Pancreas (tissue), 10 donors: ENCODE measurements around the gene KRTAP5-7. TPM values are rescaled to one million over a fixed set of nuclear protein-coding genes. Genes with fewer than 3 reads are reported as not detected.

Experiments
- ATAC-seq, 4 donors: fragments of 200-7000 bp; cut with Tn5 transposase; one replicate each; pipeline versions ENCODE4 v1.8.0 to v1.9.1; 2020; ENCODE audit warnings: mild to moderate bottlenecking in 4 of 4, moderate library complexity in 4 of 4
- DNase-seq, 6 donors: peaks; one replicate each; pipeline ENCODE4 v3.0.0-alpha.2; 2020
- FAIRE-seq: peaks from 2 replicates; lab custom pipeline; 2012; peaks lifted over from hg19 to GRCh38; lab: Jason Lieb, UNC
- H3K27ac ChIP-seq, 4 donors: fragments of 200-600 bp; sonication (generic); 1 replicate in 3 of 4; 2 replicates in 1 of 4; pipeline versions ENCODE4 v1.5.0 to v1.8.0; 2020
- H3K27me3 ChIP-seq, 4 donors: fragments of 200-600 bp; one replicate each; pipeline ENCODE4 v1.8.0; 2021
- H3K36me3 ChIP-seq, 3 donors: fragments of 200-600 bp; sonication (generic) in 1 of 3; one replicate each; pipeline versions ENCODE4 v1.5.0 to v1.8.0; 2020 to 2021
- H3K4me1 ChIP-seq, 3 donors: fragments of 200-600 bp; one replicate each; pipeline ENCODE4 v1.8.0; 2021
- H3K4me3 ChIP-seq, 4 donors: fragments of 200-600 bp; sonication (generic) in 2 of 4; one replicate each; pipeline versions ENCODE4 v1.5.0 to v1.8.0; 2020 to 2021
- H3K9me3 ChIP-seq, 4 donors: fragments of 200-600 bp; one replicate each; pipeline ENCODE4 v1.8.0; 2021
- CTCF ChIP-seq, 4 donors: fragments of 200-600 bp; sonication (generic) in 3 of 4; IDR thresholded peaks; one replicate each; pipeline versions ENCODE4 v1.5.0 to v1.8.0; 2021; ENCODE audit warnings: antibody characterized with exemption in 4 of 4
- WGBS, 2 donors: extraction: QIAGEN DNeasy Blood & Tissue Kit; methylation state at CpG; one replicate each; pipeline ENCODE4 v1.1.7; 2013; 5-methylcytosine and 5-hydroxymethylcytosine counted together
- intact Hi-C, 3 donors: fragments of 100-400 bp; cut with DNase I; formaldehyde crosslinking; loops; one replicate each; pipeline versions ENCODE4 v1.11.1 to v1.14.2; 2022
- polyA plus RNA-seq, 2 donors: library from polyadenylated mRNA; stranded (reverse); fragments of 200-250 nt; gene quantifications; one replicate each; pipeline ENCODE4 v1.2.3, GENCODE V29; 2013
- total RNA-seq, 6 donors: library from RNA; stranded (reverse); fragmentation: NEBNext Ultra II Directional in 4 of 6; extraction: Animal tissue kit (Norgen Biotek cat#: 25700) in 4 of 6; gene quantifications; one replicate each; pipeline versions ENCODE4 v1.2.1 to v1.2.4, GENCODE V29; 2021 to 2023
- donor health status: healthy with polysubstance abuse.
- donor health status: DM: no; HTN: no; CAD: no; lungs with moderate emphysema.
- donor health status: DM: no; HTN: no; CAD: no.
- donor health status: control.
- donor health status: control.
- donor health status: Bipolar disorder and iron deficiency.
- donor health status: DM: yes; HTN: yes; CAD: no.
- donor health status: DM: no; HTN: no; CAD: no.
- donor health status: DM: no; HTN: no; CAD: no.
- donor health status: DM: yes; HTN: yes; CAD: no.

Gene KRTAP5-7
- total and polyA plus RNA-seq, 8 donors: 0.12 to 0.19 (median 0.14) TPM; not detected in 4

DNA sequence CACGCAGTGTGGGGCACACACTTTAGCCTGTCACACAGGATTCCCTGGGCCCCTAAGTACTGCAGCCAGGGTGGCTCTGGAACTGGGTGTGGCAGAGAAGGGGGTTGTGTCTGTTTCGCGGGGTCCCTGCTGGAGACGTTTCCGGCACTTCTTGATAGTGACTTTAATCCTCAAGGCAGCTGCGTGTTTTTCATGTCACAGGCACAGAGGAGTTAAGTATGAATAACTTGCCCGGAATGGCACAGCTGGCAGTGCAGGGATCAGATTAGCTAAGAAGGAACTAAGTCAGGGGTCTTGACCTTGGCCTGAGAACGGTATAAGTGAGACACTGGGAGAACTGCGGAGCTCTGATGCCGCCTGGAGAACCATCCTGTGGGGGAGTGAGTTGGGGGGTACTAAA lies 7.5 kb upstream of the KRTAP5-7 start:
- no peak for TF ChIP-seq CTCF (IDR thresholded peaks at IDR 0.05)
- FAIRE-seq: no peak
- H3K27me3 ChIP-seq: no peaks in the 10 kb centered on the region
- H3K4me1 ChIP-seq: no peaks in the 10 kb centered on the region
- no peak for ATAC-seq
- no peaks in the 10 kb centered on the region for H3K36me3 ChIP-seq
- 74 to 78% methylated on average over 10 of the region's 10 CpGs for WGBS, 2 donors
- no peak for DNase-seq
- H3K27ac ChIP-seq: no peak overlapping the region
- no peak overlapping the region for H3K4me3 ChIP-seq
- no peaks in the 10 kb centered on the region for H3K9me3 ChIP-seq
- intact Hi-C loops: no loop called here

DNA sequence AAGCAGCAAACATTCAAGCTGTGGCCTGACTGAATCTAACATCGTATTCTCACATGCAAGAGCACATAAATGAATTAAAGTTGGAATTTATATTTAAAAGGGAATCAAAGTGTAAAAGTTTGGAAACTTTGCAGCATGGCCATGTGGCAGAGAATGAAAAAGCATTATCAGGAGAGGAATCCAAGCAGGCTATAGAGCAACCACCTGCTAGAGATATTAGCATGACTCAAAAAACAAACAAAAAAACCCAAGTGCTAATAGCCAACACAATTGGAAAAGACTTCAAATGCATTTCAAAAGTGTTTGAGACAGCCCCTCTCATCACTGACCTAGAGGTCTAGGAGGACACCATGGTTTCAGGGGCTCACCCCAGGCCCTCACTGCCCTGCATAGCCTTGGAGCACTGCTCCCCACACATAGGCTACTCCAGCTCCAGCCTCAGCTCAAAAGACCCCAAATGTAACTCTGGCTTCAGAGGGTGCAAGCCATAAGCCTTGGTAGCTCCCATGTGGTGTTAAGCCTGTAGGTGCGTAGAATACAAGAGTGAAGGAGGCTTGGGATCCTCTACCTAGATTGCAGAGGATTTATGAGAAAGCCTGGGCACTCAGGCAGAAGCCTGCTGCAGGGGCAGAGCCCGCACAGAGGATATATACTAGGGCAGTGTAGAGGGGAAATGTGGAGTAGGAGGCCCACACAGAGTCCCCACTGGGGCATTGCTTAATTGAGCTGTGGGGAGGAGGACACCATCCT lies 1.7 kb upstream of the KRTAP5-7 start:
- intact Hi-C loops: loop anchor here in 1 of 3 donors (10.0 kb wide), 1 partner anchor 61 kb away; no protein-coding TSS in a partner anchor
- FAIRE-seq (no peak), DNase-seq (no peak), ATAC-seq (no peak)
- H3K9me3 ChIP-seq: no peaks in the 10 kb centered on the region
- WGBS, 2 donors: 65 to 76% methylated on average over 3 of the region's 3 CpGs
- no peaks in the 10 kb centered on the region for H3K4me1 ChIP-seq
- no peak for TF ChIP-seq CTCF (IDR thresholded peaks at IDR 0.05)
- no peaks in the 10 kb centered on the region for H3K27me3 ChIP-seq
- H3K27ac ChIP-seq: no peak overlapping the region
- no peak overlapping the region for H3K4me3 ChIP-seq
- no peaks in the 10 kb centered on the region for H3K36me3 ChIP-seq

GRCh38 chr11:71525938-71526495 lies 1.1 kb upstream of the KRTAP5-7 start:
- no peaks in the 10 kb centered on the region for H3K9me3 ChIP-seq
- no peak overlapping the region for H3K4me3 ChIP-seq
- no peak for TF ChIP-seq CTCF (IDR thresholded peaks at IDR 0.05)
- no peaks in the 10 kb centered on the region for H3K36me3 ChIP-seq
- no peak for FAIRE-seq
- intact Hi-C loops: loop anchor here in 1 of 3 donors (10.0 kb wide), 1 partner anchor 61 kb away; no protein-coding TSS in a partner anchor
- ATAC-seq: no peak
- no peaks in the 10 kb centered on the region for H3K4me1 ChIP-seq
- no peak overlapping the region for H3K27ac ChIP-seq
- no peak for DNase-seq
- 86 to 91% methylated on average over 2 of the region's 2 CpGs for WGBS, 2 donors
- H3K27me3 ChIP-seq: no peaks in the 10 kb centered on the region

GRCh38 chr11:71527576-71528210 lies 626 bp downstream of the KRTAP5-7 start:
- no peaks in the 10 kb centered on the region for H3K4me1 ChIP-seq
- DNase-seq: no peak
- H3K27me3 ChIP-seq: no peaks in the 10 kb centered on the region
- no peak for TF ChIP-seq CTCF (IDR thresholded peaks at IDR 0.05)
- no peaks in the 10 kb centered on the region for H3K36me3 ChIP-seq
- H3K27ac ChIP-seq: no peak overlapping the region
- no peak for ATAC-seq
- FAIRE-seq: no peak
- WGBS, 2 donors: 88 to 93% methylated on average over 6 of the region's 6 CpGs
- H3K9me3 ChIP-seq: no peaks in the 10 kb centered on the region
- intact Hi-C loops: loop anchor here in 1 of 3 donors (10.0 kb wide), 1 partner anchor 63 kb away; no protein-coding TSS in a partner anchor
- no peak overlapping the region for H3K4me3 ChIP-seq
